ENCODE measurements around the gene MEF2D.

The MEF2D gene

DNA sequence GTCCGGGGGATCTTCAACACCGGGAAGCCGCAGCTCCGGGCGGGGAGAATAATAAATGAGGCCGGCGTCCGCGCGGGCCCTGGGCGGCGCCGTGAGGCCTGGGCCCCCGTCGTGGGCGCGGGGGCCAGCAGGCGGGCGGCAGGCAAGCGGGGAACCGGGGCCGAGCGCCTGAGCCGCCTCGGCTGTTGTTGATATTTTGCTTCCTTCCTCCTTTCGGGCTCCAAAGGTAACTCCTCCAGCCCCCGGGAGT lies at the start of gene MEF2D:
TSS of gene MEF2D (minus strand) at position 233 of the 250 bp plus-strand sequence. CDS start 17,483 bp downstream, outside the sequence.
- Histone ChIP-seq H3K79me2 (ENCODE audit: control insufficient read depth, insufficient read depth, low read length, unreplicated experiment) (peaks cover 50% of the 10 kb centered on the region), H2AFZ (ENCODE audit: low read length, unreplicated experiment) (peak within 1 kb of the TSS; percentile 36), H3K4me1 (ENCODE audit: control insufficient read depth, insufficient read depth, low read length, unreplicated experiment) (peaks cover 71% of the 10 kb centered on the region), H3K4me3 (ENCODE audit: low read depth, low read length) (peak within 1 kb of the TSS; percentile 98), H3K27ac (ENCODE audit: low read depth, low read length) (peak within 1 kb of the TSS; percentile 98), H3K36me3 (ENCODE audit: insufficient read depth, low read length) (no peaks in the 10 kb centered on the region), H3K27me3 (ENCODE audit: insufficient read depth, low read length) (no peaks in the 10 kb centered on the region)

DNA sequence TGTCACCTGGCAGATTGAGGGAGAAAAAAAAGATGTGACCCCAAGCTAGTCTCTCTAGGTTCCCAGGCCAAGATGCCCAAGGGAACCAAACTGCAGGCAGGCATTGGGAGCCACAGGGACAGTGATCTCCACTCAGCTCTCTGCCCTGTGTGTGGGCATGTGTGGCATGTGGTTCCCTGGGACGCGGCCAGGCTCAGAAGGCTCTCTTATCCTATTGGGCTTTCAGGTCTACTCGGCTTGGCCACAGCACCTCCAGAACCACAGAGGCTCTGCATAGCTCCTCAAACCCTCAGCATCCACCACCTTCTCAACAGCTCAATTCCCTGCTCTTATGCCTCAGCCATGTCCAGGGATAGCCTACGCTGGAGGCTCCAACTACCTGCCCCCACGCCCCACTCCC lies 49.8 kb upstream of the MEF2D start:
- Histone ChIP-seq H3K4me3 (ENCODE audit: low read depth, low read length) (no peak overlapping the region), H3K27ac (ENCODE audit: low read depth, low read length) (no peak overlapping the region), H3K27me3 (ENCODE audit: insufficient read depth, low read length) (no peaks in the 10 kb centered on the region), H3K79me2 (ENCODE audit: control insufficient read depth, insufficient read depth, low read length, unreplicated experiment) (no peaks in the 10 kb centered on the region), H3K4me1 (ENCODE audit: control insufficient read depth, insufficient read depth, low read length, unreplicated experiment) (peaks cover 17% of the 10 kb centered on the region), H2AFZ (ENCODE audit: low read length, unreplicated experiment) (no peak overlapping the region), H3K36me3 (ENCODE audit: insufficient read depth, low read length) (no peaks in the 10 kb centered on the region; the same call in 1 of the 2 replicates)

DNA sequence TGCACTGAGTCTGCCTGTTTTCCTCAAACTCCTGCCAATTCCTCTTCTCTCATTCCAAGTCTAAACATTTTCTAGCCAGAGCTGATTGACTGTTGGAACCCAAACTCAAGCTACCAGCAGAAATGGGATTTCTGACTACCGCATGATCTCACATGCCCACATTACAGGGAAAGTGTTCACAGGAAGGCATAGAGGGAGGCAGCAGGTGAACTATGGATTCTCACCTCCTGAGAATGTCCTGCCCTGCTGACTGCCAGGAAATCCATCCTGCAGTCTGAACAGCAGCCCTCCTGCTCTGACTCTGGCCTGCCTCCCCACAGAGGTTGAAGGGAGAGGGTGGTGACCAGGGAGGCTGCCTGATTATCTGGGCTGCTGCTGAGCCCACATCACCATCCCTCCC lies 49.3 kb upstream of the MEF2D start:
- no peak overlapping the region for H3K27ac ChIP-seq (ENCODE audit: low read depth, low read length)
- H3K4me1 ChIP-seq (ENCODE audit: control insufficient read depth, insufficient read depth, low read length, unreplicated experiment), result peaks cover 17% of the 10 kb centered on the region

DNA sequence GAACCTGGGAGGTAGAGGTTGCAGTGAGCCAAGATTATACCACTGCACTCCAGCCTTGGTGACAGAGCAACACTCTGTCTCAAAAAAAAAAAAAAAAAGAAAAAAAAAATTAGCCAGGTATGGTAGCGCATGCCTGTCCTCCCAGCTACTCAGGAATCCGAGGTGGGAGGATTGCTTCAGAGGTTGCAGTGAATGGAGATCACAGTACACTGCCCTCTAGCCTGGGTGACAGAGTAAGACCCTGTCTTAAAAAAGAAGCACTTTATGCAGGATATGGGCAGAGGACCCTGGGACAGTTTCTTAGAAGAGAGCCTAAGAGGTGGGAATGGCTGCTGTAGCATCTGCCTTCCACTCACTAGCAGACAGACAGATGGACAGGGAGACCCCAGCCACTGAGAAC lies 48.8 kb upstream of the MEF2D start:
- Histone ChIP-seq H3K36me3 (ENCODE audit: insufficient read depth, low read length) (no peaks in the 10 kb centered on the region; the same call in 1 of the 2 replicates), H3K27me3 (ENCODE audit: insufficient read depth, low read length) (no peaks in the 10 kb centered on the region), H3K4me3 (ENCODE audit: low read depth, low read length) (no peak overlapping the region), H3K4me1 (ENCODE audit: control insufficient read depth, insufficient read depth, low read length, unreplicated experiment) (peaks cover 17% of the 10 kb centered on the region), H3K79me2 (ENCODE audit: control insufficient read depth, insufficient read depth, low read length, unreplicated experiment) (no peaks in the 10 kb centered on the region), H2AFZ (ENCODE audit: low read length, unreplicated experiment) (no peak overlapping the region), H3K27ac (ENCODE audit: low read depth, low read length) (no peak overlapping the region)

More for the DNA sequence above, 49.3 kb upstream of the MEF2D start:
- Histone ChIP-seq H3K36me3 (ENCODE audit: insufficient read depth, low read length) (no peaks in the 10 kb centered on the region; the same call in 1 of the 2 replicates), H3K4me3 (ENCODE audit: low read depth, low read length) (no peak overlapping the region), H3K27me3 (ENCODE audit: insufficient read depth, low read length) (no peaks in the 10 kb centered on the region), H2AFZ (ENCODE audit: low read length, unreplicated experiment) (no peak overlapping the region), H3K79me2 (ENCODE audit: control insufficient read depth, insufficient read depth, low read length, unreplicated experiment) (no peaks in the 10 kb centered on the region)

DNA sequence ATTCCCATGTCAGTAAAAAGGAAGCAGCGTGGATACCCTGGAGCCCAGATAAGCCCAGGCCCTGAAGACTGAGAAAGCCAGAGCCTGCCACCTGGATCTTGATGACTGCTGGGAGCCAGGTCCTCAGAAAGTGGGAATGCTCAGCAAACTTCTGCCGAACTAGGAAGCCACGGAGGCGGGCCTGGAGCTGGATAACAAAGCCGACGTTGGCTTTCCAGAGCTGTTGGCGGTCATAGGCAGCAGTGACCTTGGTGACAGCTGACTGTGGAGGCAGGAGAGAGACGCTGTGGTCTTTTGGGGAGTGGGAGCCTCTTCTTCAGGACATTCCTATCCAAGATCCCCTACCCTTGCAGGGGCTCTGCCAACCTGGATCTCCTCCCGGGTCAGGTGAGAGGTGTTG lies 47.4 kb upstream of the MEF2D start:
- H3K4me3 ChIP-seq (ENCODE audit: low read depth, low read length), result no peak overlapping the region
- H3K27ac ChIP-seq (ENCODE audit: low read depth, low read length), result no peak overlapping the region
- no peaks in the 10 kb centered on the region for H3K27me3 ChIP-seq (ENCODE audit: insufficient read depth, low read length)
- peaks cover 14% of the 10 kb centered on the region for H3K4me1 ChIP-seq (ENCODE audit: control insufficient read depth, insufficient read depth, low read length, unreplicated experiment)
- peaks cover 4% of the 10 kb centered on the region; the same call in 1 of the 2 replicates for H3K36me3 ChIP-seq (ENCODE audit: insufficient read depth, low read length)
- H3K79me2 ChIP-seq (ENCODE audit: control insufficient read depth, insufficient read depth, low read length, unreplicated experiment), result no peaks in the 10 kb centered on the region
- no peak overlapping the region for H2AFZ ChIP-seq (ENCODE audit: low read length, unreplicated experiment)

DNA sequence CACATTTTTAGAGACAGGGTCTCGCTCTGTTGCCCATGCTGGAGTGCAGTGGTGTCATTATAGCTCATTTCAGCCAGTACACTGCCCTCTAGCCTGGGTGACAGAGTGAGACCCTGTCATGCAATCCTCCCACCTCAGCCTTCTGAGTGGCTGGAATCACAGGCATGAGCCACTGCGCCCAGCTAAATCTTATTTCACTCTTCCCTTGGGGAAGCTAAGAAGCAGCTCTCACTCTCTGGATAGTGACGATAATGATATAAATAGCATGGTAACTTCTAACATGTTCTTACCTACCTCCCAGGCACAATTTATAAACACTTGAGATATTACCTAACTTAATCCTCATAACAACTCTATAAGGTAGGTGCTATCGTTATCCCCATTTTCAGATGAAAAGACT lies 46.9 kb upstream of the MEF2D start:
- H2AFZ ChIP-seq (ENCODE audit: low read length, unreplicated experiment), result no peak overlapping the region
- H3K79me2 ChIP-seq (ENCODE audit: control insufficient read depth, insufficient read depth, low read length, unreplicated experiment), result no peaks in the 10 kb centered on the region
- peaks cover 11% of the 10 kb centered on the region for H3K4me1 ChIP-seq (ENCODE audit: control insufficient read depth, insufficient read depth, low read length, unreplicated experiment)
- no peak overlapping the region for H3K4me3 ChIP-seq (ENCODE audit: low read depth, low read length)
- H3K36me3 ChIP-seq (ENCODE audit: insufficient read depth, low read length), result peaks cover 4% of the 10 kb centered on the region; the same call in 1 of the 2 replicates
- H3K27me3 ChIP-seq (ENCODE audit: insufficient read depth, low read length), result no peaks in the 10 kb centered on the region
- H3K27ac ChIP-seq (ENCODE audit: low read depth, low read length), result no peak overlapping the region

DNA sequence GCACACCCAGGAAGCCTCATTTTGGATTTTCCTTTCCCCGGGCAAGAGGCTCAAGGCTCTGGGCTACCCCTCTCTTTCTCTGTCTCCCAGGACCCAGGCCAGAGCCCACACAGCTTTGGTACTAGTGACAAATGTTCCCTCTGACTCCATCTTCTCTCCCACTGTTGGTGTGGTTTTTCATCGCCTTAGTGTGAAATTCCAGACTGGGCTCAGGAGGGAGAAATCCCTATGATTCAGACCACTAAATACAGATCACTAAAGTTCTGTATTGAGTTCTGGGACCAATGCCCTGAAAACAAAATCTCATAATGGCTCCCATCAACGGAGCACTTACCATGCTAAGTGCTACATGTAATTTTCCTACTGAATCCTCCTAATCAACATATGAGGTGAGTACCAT lies 45.7 kb upstream of the MEF2D start:
- Histone ChIP-seq H3K27me3 (ENCODE audit: insufficient read depth, low read length) (no peaks in the 10 kb centered on the region), H2AFZ (ENCODE audit: low read length, unreplicated experiment) (no peak overlapping the region), H3K4me3 (ENCODE audit: low read depth, low read length) (no peak overlapping the region), H3K79me2 (ENCODE audit: control insufficient read depth, insufficient read depth, low read length, unreplicated experiment) (no peaks in the 10 kb centered on the region), H3K36me3 (ENCODE audit: insufficient read depth, low read length) (peaks cover 4% of the 10 kb centered on the region; the same call in 1 of the 2 replicates), H3K27ac (ENCODE audit: low read depth, low read length) (no peak overlapping the region), H3K4me1 (ENCODE audit: control insufficient read depth, insufficient read depth, low read length, unreplicated experiment) (no peaks in the 10 kb centered on the region)

DNA sequence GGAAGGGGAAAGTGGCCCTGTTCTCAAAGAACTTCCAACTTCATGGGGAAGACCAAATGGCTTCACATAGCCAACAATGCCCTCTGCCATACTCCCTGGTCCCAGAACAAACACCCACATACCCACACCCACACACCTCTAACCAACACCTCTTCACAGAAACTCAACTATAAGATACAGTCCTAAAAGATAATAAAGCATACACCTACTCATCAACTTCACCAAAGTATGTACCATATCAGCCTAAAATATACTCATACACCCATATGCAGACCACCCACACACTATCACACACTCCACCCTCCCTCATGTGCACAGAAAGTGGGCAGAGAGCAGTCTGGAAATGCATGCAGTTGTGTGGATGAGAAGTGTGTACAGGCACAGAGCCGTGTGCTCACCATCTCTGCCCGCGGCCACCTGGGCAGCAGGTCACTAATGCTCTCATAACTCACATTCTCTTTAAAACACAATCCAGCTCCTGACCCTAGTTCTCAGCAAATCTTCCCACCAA lies 44.1 kb upstream of the MEF2D start:
- H3K27ac ChIP-seq (ENCODE audit: low read depth, low read length), result no peak overlapping the region
- H3K27me3 ChIP-seq (ENCODE audit: insufficient read depth, low read length), result no peaks in the 10 kb centered on the region
- H3K4me3 ChIP-seq (ENCODE audit: low read depth, low read length), result no peak overlapping the region
- H3K79me2 ChIP-seq (ENCODE audit: control insufficient read depth, insufficient read depth, low read length, unreplicated experiment), result no peaks in the 10 kb centered on the region
- H2AFZ ChIP-seq (ENCODE audit: low read length, unreplicated experiment), result no peak overlapping the region
- H3K4me1 ChIP-seq (ENCODE audit: control insufficient read depth, insufficient read depth, low read length, unreplicated experiment), result no peaks in the 10 kb centered on the region
- peaks cover 4% of the 10 kb centered on the region; the same call in 1 of the 2 replicates for H3K36me3 ChIP-seq (ENCODE audit: insufficient read depth, low read length)

DNA sequence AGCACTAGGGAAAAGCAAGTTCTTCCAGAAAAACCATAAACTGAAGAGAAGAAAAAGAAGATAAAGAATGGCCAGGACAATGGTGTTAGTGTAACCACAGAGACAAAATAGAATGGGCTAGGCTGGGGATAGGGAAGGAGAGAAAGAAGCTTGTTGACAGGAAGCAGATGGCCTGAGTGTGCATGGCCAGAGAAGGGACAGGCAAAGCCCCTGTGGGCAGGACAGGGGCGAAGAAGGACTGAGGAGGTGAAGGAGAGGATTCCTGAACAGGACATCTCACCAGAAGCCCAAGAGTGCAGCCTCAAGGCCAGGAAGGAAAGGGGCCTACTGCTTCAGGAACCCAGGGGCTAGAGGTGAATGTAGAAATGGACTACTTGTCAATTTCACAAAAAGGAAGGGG lies 42.5 kb upstream of the MEF2D start:
- Histone ChIP-seq H3K79me2 (ENCODE audit: control insufficient read depth, insufficient read depth, low read length, unreplicated experiment) (no peaks in the 10 kb centered on the region), H3K27me3 (ENCODE audit: insufficient read depth, low read length) (no peaks in the 10 kb centered on the region), H3K27ac (ENCODE audit: low read depth, low read length) (no peak overlapping the region), H2AFZ (ENCODE audit: low read length, unreplicated experiment) (no peak overlapping the region), H3K36me3 (ENCODE audit: insufficient read depth, low read length) (peaks cover 14% of the 10 kb centered on the region; the same call in 1 of the 2 replicates), H3K4me3 (ENCODE audit: low read depth, low read length) (no peak overlapping the region), H3K4me1 (ENCODE audit: control insufficient read depth, insufficient read depth, low read length, unreplicated experiment) (no peaks in the 10 kb centered on the region)

DNA sequence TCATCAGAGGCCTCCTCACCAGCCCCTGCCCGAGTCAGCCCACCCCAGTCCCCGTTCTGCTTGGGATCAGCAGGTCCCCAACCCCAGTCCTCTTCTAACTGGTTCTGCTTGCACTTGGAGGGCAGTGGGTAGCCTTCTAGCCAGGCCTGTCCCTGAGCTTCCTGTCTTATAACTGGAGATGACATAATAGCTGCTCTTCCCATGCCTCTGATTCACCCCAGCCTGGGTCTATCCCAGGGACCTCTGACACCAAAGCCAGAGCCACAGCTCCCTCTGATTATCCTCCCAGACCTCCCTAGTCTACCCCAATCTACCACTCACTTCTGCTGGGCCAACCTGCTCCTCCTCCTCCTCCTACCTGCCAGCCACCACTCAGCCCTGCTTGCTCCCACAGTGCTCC lies 40.4 kb upstream of the MEF2D start:
- Histone ChIP-seq H3K36me3 (ENCODE audit: insufficient read depth, low read length) (peaks cover 18% of the 10 kb centered on the region; the same call in 1 of the 2 replicates), H3K27ac (ENCODE audit: low read depth, low read length) (no peak overlapping the region), H3K27me3 (ENCODE audit: insufficient read depth, low read length) (no peaks in the 10 kb centered on the region), H2AFZ (ENCODE audit: low read length, unreplicated experiment) (no peak overlapping the region), H3K4me3 (ENCODE audit: low read depth, low read length) (no peak overlapping the region), H3K79me2 (ENCODE audit: control insufficient read depth, insufficient read depth, low read length, unreplicated experiment) (no peaks in the 10 kb centered on the region), H3K4me1 (ENCODE audit: control insufficient read depth, insufficient read depth, low read length, unreplicated experiment) (no peaks in the 10 kb centered on the region)

DNA sequence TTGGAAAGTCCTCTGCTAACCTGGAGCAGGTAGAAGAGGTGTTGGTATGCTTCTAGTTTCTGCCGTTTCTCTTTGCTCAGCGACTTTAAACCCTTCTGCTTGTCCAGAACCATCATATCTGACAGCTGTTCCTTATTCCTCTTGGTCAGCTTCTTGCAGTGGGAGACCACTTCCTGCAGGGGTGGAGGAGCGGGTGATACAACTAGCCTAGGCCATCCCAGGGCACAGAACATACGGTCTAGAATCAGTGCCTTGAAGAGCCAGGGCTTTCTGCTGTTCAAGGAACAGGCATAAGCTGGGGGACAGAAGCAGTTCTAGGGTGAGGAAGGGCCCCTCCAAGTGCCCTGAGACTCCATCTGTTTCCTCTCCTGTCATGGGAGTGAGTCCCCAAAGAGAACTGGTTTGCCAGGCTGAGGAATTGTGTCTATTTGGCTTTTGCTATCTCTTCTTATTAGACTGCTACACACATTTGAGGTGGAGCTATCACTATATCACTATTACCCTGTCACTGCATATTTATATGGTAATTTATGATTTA lies 39.3 kb upstream of the MEF2D start:
- Histone ChIP-seq H3K4me3 (ENCODE audit: low read depth, low read length) (no peak overlapping the region), H3K4me1 (ENCODE audit: control insufficient read depth, insufficient read depth, low read length, unreplicated experiment) (no peaks in the 10 kb centered on the region), H3K79me2 (ENCODE audit: control insufficient read depth, insufficient read depth, low read length, unreplicated experiment) (no peaks in the 10 kb centered on the region), H3K27ac (ENCODE audit: low read depth, low read length) (no peak overlapping the region), H3K36me3 (ENCODE audit: insufficient read depth, low read length) (peaks cover 18% of the 10 kb centered on the region; the same call in 1 of the 2 replicates), H3K27me3 (ENCODE audit: insufficient read depth, low read length) (no peaks in the 10 kb centered on the region), H2AFZ (ENCODE audit: low read length, unreplicated experiment) (no peak overlapping the region)
